ENCODE results near the gene GPR171. TPM values are rescaled to one million over a fixed set of nuclear protein-coding genes. Genes with fewer than 3 reads are reported as not detected.
"Not testable (repeated sequence)": the region's sequence is repeated elsewhere in the genome, so short reads cannot be mapped to it uniquely, and the experiment has no call there.

The GPR171 gene
- total and polyA plus RNA-seq, 2 experiments from 2014 or later, result 0.51 TPM; not detected in 1

- Histone ChIP-seq H3K9me2 (replicated peaks; ENCODE audit: insufficient read depth) (no peaks in the 10 kb centered on the region), H4K20me1 (ENCODE audit: insufficient read depth, poor library complexity, severe bottlenecking) (no peaks in the 10 kb centered on the region), H3K4me2 (no peak overlapping the region), H3K9me3 (ENCODE audit: low read depth) (no peaks in the 10 kb centered on the region), H3K27me3 (no peaks in the 10 kb centered on the region), H3K79me2 (no peaks in the 10 kb centered on the region), H3K4me3 (no peak overlapping the region), H3K4me1 (ENCODE audit: insufficient read depth) (no peaks in the 10 kb centered on the region), H3K27ac (no peak overlapping the region), H2AFZ (no peak overlapping the region), H3K36me3 (replicated peaks; ENCODE audit: insufficient read depth, low read depth) (no peaks in the 10 kb centered on the region)
- no peak for DNase-seq (ENCODE audit: low spot score)
- WGBS (ENCODE audit: low lambda C conversion rate, missing lambda C conversion rate), result 50% methylated on average over 2 of the region's 2 CpGs
- no peak for TF ChIP-seq EZH2phosphoT487 (IDR thresholded peaks at IDR 0.05; ENCODE audit: low read depth, severe bottlenecking, unreplicated experiment)
- TF ChIP-seq EZH2 (IDR thresholded peaks at IDR 0.05; ENCODE audit: borderline replicate concordance), result no peak
- no peak for TF ChIP-seq CTCF (IDR thresholded peaks at IDR 0.05; ENCODE audit: poor library complexity)
Observed at GRCh38 chr3:151175952-151176351, 27.1 kb downstream of the GPR171 start.

- Histone ChIP-seq H3K4me2 (no peak overlapping the region), H3K27ac (no peak overlapping the region), H2AFZ (no peak overlapping the region), H4K20me1 (ENCODE audit: insufficient read depth, poor library complexity, severe bottlenecking) (no peaks in the 10 kb centered on the region), H3K79me2 (no peaks in the 10 kb centered on the region), H3K4me1 (ENCODE audit: insufficient read depth) (no peaks in the 10 kb centered on the region), H3K9me3 (ENCODE audit: low read depth) (no peaks in the 10 kb centered on the region), H3K4me3 (no peak overlapping the region), H3K36me3 (replicated peaks; ENCODE audit: insufficient read depth, low read depth) (no peaks in the 10 kb centered on the region), H3K9me2 (replicated peaks; ENCODE audit: insufficient read depth) (no peaks in the 10 kb centered on the region), H3K27me3 (no peaks in the 10 kb centered on the region)
- no peak for DNase-seq (ENCODE audit: low spot score)
- no peak for TF ChIP-seq EZH2phosphoT487 (IDR thresholded peaks at IDR 0.05; ENCODE audit: low read depth, severe bottlenecking, unreplicated experiment)
- TF ChIP-seq CTCF (IDR thresholded peaks at IDR 0.05; ENCODE audit: poor library complexity), result no peak
- TF ChIP-seq EZH2 (IDR thresholded peaks at IDR 0.05; ENCODE audit: borderline replicate concordance), result no peak
- 77% methylated on average over 2 of the region's 2 CpGs for WGBS (ENCODE audit: low lambda C conversion rate, missing lambda C conversion rate)
Observed at GRCh38 chr3:151174351-151174750, 28.7 kb downstream of the GPR171 start.

GRCh38 chr3:151171145-151171757 is 31.8 kb downstream of the GPR171 start:
- Histone ChIP-seq H4K20me1 (ENCODE audit: insufficient read depth, poor library complexity, severe bottlenecking) (no peaks in the 10 kb centered on the region), H3K27me3 (no peaks in the 10 kb centered on the region), H3K4me2 (no peak overlapping the region), H3K36me3 (replicated peaks; ENCODE audit: insufficient read depth, low read depth) (no peaks in the 10 kb centered on the region), H3K9me3 (ENCODE audit: low read depth) (no peaks in the 10 kb centered on the region), H3K79me2 (no peaks in the 10 kb centered on the region), H3K9me2 (replicated peaks; ENCODE audit: insufficient read depth) (no peaks in the 10 kb centered on the region), H2AFZ (no peak overlapping the region), H3K27ac (no peak overlapping the region), H3K4me3 (no peak overlapping the region), H3K4me1 (ENCODE audit: insufficient read depth) (no peaks in the 10 kb centered on the region)
- DNase-seq (ENCODE audit: low spot score), result no peak
- TF ChIP-seq EZH2phosphoT487 (IDR thresholded peaks at IDR 0.05; ENCODE audit: low read depth, severe bottlenecking, unreplicated experiment), result no peak
- TF ChIP-seq EZH2 (IDR thresholded peaks at IDR 0.05; ENCODE audit: borderline replicate concordance), result no peak
- 65% methylated on average over 5 of the region's 5 CpGs for WGBS (ENCODE audit: low lambda C conversion rate, missing lambda C conversion rate)

GRCh38 chr3:151169948-151170679 is 32.9 kb downstream of the GPR171 start:
- not testable (repeated sequence) for H3K4me2 ChIP-seq; H3K4me3 ChIP-seq; H2AFZ ChIP-seq; H4K20me1 ChIP-seq (ENCODE audit: insufficient read depth, poor library complexity, severe bottlenecking); DNase-seq (ENCODE audit: low spot score); H3K4me1 ChIP-seq (ENCODE audit: insufficient read depth); H3K9me2 ChIP-seq (replicated peaks; ENCODE audit: insufficient read depth); H3K27ac ChIP-seq; H3K27me3 ChIP-seq; H3K9me3 ChIP-seq (ENCODE audit: low read depth); H3K36me3 ChIP-seq (replicated peaks; ENCODE audit: insufficient read depth, low read depth); H3K79me2 ChIP-seq
- 94% methylated on average over 9 of the region's 9 CpGs for WGBS (ENCODE audit: low lambda C conversion rate, missing lambda C conversion rate)
